GM06990 (cell line): ENCODE data around the gene KLK15.

Experiments
- DNase-seq: peaks from one replicate; pipeline ENCODE4 v3.0.0-alpha.2; 2011; ENCODE audit not compliant: insufficient read length; ENCODE audit errors: extremely low read depth
- H3K27me3 ChIP-seq: replicated peaks from 2 replicates; pipeline ENCODE4 v1.6.0; 2011; ENCODE audit warnings: low read length; ENCODE audit not compliant: control insufficient read depth, insufficient read depth
- H3K36me3 ChIP-seq: 2 replicates; pipeline ENCODE4 v1.5.1; 2011; ENCODE audit warnings: low read length; ENCODE audit not compliant: control insufficient read depth, insufficient read depth
- H3K4me3 ChIP-seq: replicated peaks from 2 replicates; pipeline ENCODE4 v1.5.1; 2011; ENCODE audit warnings: low read depth, mild to moderate bottlenecking, control low read depth, low read length
- TF ChIP-seq, protein P1 (sequence below): IDR thresholded peaks from 2 replicates; pipeline ENCODE4 v1.5.1; 2011; ENCODE audit warnings: low read length, control low read depth, mild to moderate bottlenecking, inconsistent platforms; ENCODE audit not compliant: insufficient read depth, poor library complexity, severe bottlenecking

The KLK15 gene

DNA sequence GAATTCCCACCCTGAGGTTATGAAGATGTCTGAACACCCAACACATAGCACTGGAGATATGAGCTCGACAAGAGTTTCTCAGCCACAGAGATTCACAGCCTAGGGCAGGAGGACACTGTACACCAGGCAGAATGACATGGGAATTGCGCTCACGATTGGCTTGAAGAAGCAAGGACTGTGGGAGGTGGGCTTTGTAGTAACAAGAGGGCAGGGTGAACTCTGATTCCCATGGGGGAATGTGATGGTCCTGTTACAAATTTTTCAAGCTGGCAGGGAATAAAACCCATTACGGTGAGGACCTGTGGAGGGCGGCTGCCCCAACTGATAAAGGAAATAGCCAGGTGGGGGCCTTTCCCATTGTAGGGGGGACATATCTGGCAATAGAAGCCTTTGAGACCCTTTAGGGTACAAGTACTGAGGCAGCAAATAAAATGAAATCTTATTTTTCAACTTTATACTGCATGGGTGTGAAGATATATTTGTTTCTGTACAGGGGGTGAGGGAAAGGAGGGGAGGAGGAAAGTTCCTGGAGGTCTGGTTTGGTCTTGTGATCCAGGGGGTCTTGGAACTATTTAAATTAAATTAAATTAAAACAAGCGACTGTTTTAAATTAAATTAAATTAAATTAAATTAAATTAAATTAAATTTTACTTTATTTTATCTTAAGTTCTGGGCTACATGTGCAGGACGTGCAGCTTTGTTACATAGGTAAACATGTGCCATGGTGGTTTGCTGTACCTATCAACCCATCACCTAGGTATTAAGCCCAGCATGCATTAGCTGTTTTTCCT is 28.3 kb upstream of the KLK15 start:
- TF ChIP-seq, protein P1, sequence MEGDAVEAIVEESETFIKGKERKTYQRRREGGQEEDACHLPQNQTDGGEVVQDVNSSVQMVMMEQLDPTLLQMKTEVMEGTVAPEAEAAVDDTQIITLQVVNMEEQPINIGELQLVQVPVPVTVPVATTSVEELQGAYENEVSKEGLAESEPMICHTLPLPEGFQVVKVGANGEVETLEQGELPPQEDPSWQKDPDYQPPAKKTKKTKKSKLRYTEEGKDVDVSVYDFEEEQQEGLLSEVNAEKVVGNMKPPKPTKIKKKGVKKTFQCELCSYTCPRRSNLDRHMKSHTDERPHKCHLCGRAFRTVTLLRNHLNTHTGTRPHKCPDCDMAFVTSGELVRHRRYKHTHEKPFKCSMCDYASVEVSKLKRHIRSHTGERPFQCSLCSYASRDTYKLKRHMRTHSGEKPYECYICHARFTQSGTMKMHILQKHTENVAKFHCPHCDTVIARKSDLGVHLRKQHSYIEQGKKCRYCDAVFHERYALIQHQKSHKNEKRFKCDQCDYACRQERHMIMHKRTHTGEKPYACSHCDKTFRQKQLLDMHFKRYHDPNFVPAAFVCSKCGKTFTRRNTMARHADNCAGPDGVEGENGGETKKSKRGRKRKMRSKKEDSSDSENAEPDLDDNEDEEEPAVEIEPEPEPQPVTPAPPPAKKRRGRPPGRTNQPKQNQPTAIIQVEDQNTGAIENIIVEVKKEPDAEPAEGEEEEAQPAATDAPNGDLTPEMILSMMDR, result no peak
- Histone ChIP-seq H3K36me3 (no peaks in the 10 kb centered on the region), H3K27me3 (no peaks in the 10 kb centered on the region), H3K4me3 (no peak overlapping the region)
- no peak for DNase-seq

DNA sequence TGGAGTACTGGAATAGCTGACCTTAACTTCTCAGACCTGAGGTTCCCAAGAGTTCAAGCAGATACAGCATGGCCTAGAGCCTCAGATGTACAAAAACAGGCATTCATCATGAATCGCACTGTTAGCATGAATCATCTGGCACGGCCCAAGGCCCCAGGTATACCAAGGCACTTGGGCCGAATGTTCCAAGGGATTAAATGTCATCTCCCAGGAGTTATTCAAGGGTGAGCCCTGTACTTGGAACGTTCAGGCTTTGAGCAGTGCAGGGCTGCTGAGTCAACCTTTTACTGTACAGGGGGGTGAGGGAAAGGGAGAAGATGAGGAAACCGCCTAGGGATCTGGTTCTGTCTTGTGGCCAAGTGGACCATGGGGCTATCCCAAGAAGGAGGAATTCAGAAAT is 27.6 kb upstream of the KLK15 start:
- Histone ChIP-seq H3K27me3 (no peaks in the 10 kb centered on the region), H3K36me3 (no peaks in the 10 kb centered on the region), H3K4me3 (no peak overlapping the region)
- TF ChIP-seq, protein P1, result no peak
- DNase-seq, result no peak

DNA sequence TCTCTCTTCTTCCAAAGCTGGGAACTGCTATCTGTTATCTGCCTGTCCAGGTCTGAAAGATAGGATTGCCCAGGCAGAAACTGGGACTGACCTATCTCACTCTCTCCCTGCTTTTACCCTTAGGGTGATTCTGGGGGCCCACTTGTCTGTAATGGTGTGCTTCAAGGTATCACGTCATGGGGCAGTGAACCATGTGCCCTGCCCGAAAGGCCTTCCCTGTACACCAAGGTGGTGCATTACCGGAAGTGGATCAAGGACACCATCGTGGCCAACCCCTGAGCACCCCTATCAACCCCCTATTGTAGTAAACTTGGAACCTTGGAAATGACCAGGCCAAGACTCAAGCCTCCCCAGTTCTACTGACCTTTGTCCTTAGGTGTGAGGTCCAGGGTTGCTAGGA is 26.5 kb upstream of the KLK15 start:
- no peak for DNase-seq
- Histone ChIP-seq H3K27me3 (no peaks in the 10 kb centered on the region; the same call in 1 of the 2 replicates), H3K36me3 (no peaks in the 10 kb centered on the region), H3K4me3 (no peak overlapping the region)
- TF ChIP-seq, protein P1, result no peak

DNA sequence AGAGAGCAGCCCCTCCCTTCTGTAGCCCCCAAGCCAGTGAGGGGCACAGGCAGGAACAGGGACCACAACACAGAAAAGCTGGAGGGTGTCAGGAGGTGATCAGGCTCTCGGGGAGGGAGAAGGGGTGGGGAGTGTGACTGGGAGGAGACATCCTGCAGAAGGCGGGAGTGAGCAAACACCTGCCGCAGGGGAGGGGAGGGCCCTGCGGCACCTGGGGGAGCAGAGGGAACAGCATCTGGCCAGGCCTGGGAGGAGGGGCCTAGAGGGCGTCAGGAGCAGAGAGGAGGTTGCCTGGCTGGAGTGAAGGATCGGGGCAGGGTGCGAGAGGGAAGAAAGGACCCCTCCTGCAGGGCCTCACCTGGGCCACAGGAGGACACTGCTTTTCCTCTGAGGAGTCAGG is 25.5 kb upstream of the KLK15 start:
- no peak overlapping the region for H3K4me3 ChIP-seq
- no peaks in the 10 kb centered on the region; the same call in 1 of the 2 replicates for H3K27me3 ChIP-seq
- DNase-seq, result no peak
- TF ChIP-seq, protein P1, result no peak
- H3K36me3 ChIP-seq, result no peaks in the 10 kb centered on the region

DNA sequence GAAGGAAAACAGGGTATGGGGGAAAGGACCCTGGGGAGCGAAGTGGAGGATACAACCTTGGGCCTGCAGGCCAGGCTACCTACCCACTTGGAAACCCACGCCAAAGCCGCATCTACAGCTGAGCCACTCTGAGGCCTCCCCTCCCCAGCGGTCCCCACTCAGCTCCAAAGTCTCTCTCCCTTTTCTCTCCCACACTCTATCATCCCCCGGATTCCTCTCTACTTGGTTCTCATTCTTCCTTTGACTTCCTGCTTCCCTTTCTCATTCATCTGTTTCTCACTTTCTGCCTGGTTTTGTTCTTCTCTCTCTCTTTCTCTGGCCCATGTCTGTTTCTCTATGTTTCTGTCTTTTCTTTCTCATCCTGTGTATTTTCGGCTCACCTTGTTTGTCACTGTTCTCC is 24.0 kb upstream of the KLK15 start:
- DNase-seq, result no peak
- Histone ChIP-seq H3K4me3 (no peak overlapping the region), H3K27me3 (no peaks in the 10 kb centered on the region; the same call in 1 of the 2 replicates), H3K36me3 (no peaks in the 10 kb centered on the region)
- TF ChIP-seq, protein P1, result no peak
